HG03108 (cell line): ENCODE results near the gene PTEN.
"Not testable (repeated sequence)": the region's sequence is repeated elsewhere in the genome, so short reads cannot be mapped to it uniquely, and the experiment has no call there.

Experiments
- ATAC-seq: cut with Tn5 transposase; IDR thresholded peaks from one replicate; pipeline ENCODE4 v1.9.1; 2021; ENCODE audit warnings: moderate library complexity; ENCODE audit not compliant: unreplicated experiment

PTEN gene

DNA sequence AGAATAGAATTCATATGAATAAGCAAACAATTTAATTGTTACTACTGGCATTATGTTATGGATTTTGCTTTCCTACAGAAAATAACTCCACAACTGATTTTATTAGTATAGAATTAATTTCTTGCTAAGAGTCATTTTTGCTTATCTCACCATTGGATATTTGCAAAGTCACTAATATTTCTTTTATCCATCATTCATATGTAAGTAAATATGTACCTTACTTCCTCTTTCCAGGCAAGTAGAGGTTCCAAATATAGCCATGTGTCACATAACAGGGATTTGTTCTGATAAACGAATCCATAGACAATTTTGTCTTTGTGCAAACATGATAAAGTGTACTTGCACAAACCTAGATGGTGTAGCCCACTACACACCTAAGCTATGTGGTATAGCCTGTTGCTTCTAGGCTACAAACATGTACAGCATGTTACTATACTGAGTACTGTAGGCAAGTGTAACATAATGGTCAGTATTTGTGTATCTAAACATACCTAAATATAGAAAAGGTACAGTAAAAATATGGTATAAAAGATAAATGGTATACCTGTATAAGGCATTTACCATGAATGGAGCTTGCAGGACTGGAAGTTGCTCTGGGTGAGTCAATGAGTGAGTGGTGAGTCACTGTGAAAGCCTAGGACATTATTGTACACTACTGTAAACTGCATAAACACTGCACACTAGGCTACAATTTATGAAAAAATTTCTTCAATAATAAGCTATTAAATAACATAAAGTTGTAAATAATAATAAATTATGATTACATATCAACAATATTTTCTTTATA lies 18.4 kb upstream of the PTEN start:
- no peak for ATAC-seq

- no peak for ATAC-seq
Measured at GRCh38 chr10:87845624-87845998, 17.8 kb upstream of the PTEN start.

GRCh38 chr10:87846023-87846422 lies 17.4 kb upstream of the PTEN start:
- no peak for ATAC-seq

DNA sequence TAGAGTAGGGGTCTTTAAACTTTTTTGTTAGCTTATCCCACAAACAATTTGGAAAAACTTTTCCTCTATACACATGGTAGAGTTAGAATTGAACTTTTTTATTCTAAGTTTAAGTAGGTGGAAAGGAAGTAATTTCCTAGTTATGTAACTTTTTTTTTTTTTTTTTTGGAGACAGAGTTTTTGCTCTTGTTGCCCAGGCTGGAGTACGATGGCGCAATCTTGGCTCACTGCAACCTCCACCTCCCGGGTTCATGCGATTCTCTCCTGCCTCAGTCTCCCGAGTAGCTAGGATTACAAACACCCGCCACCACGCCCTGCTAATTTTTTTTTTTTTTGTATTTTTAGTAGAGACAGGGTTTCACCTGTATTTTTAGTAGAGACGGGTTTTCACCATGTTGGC lies 16.7 kb upstream of the PTEN start:
- ATAC-seq: not testable (repeated sequence)

DNA sequence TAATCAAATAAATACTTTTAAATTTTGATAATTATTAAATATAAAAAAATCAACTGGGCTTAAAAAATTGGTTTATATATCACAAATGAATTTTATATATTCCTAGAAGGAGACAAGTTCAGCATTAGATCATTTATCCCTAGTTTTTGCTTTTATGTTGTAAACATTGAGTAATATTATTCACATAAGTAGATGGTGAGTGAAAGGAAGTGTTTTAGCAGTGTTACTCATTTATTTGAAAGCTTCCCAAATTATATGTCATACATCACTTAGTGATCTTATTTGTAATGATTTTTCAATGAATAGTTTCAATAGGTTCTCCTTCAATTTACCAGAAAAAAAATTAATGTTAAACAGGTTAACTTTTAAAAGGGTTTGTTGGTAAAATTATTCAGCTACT lies 15.9 kb upstream of the PTEN start:
- no peak for ATAC-seq

GRCh38 chr10:87849001-87849400 lies 14.4 kb upstream of the PTEN start:
- ATAC-seq: no peak

DNA sequence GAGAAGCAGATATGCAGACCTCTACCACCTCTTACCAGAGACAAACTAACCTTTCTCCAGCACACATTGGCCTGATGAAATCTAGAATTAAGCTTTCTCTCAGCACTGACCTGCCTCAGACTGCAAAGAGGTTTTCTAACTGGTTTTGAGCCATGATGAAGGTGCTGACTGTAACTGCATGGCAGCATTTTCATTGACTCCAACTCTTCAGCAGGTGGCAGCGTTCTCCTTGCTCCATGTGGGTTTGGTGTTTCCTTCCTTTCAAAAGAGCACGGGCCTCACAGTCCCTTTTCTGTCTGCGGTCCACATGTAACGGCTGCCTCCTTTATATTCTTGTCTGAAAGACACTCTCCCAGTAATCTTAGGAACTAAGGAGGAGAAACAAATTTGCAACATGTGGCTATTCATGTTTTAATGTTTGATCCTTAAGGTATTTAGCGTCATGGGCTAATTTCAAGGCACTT lies 12.7 kb upstream of the PTEN start:
- peak; percentile 52 for ATAC-seq

- ATAC-seq: no peak
Measured at GRCh38 chr10:87852089-87852488, 11.3 kb upstream of the PTEN start.

DNA sequence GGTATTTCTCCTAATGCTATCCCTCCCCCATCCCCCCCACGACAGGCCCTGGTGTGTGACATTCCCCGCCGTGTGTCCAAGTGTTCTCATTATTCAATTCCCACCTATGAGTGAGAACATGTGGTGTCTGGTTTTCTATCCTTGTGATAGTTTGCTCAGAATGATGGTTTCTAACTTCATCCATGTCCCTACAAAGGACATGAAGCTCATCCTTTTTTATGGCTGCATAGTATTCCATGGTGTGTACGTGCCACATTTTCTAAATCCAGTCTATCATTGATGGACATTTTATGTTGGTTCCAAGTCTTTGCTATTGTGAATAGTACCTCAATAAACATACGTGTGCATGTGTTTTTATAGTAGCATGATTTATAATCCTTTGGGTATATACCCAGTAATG lies 8.2 kb upstream of the PTEN start:
- not testable (repeated sequence) for ATAC-seq

DNA sequence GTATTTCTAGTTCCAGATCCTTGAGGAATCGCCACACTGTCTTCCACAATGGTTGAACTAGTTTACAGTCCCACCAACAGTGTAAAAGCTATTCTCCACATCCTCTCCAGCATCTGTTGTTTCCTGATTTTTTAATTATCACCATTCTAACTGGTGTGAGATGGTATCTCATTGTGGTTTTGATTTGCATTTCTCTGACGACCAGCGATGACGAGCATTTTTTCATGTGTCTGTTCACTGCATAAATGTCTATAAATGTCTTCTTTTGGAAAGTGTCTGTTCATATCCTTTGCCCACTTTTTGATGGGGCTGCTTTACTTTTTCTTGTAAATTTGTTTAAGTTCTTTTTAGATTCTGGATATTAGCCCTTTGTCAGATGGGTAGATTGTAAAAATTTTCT lies 7.8 kb upstream of the PTEN start:
- ATAC-seq: not testable (repeated sequence)

- ATAC-seq: no peak
Measured at GRCh38 chr10:87860156-87860795, 3.1 kb upstream of the PTEN start.

DNA sequence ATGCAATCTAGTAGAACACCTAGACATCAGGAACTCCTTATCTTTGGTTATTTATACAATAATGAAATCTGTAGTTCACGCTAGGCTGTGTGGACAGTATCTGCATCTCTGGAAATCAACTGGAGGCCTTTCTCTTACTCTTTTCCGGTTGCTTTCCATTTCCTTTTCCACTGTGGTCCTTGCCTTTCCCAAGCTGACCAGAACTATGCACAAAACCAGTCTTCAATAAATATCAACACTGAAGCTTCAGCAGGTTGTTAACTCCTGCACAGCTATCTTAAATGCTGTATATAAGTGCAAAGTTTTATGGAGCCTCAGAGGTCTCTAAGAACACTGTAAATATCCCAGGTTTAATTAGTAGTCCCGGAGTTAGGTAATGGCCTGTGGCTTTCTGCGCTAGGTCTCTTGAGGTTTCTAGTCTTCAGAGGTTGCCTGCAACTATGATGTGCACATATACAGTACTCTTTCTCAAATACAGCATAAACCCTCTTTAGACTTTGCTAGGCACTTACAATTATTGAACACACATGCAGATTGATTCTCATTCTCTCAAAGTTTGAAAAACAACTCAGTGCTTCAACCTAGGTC lies 2.5 kb upstream of the PTEN start:
- ATAC-seq: no peak

DNA sequence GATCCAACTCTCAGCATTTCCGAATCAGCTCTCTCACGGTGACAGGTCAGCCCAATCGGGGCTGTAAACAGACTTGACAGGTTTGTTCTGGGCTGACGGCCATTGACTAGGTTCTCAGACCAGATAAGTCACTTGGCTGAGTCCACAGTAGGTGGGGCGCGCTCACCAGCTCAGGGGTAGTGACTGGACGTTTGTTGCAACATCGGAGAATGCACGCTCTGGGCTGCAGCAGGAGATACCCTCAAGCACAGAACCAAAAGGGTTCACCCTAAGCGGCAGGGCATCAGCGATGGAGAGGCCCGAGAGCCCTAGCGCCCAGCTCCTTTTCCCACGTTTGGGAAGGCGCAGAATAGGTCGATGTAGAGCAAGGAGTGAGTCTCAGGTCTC lies 1.9 kb upstream of the PTEN start:
- peak; percentile 15 for ATAC-seq

GRCh38 chr10:87861953-87862678 lies 1.3 kb upstream of the PTEN start:
- ATAC-seq: peak; percentile 47

- ATAC-seq: peak; percentile 4
Measured at GRCh38 chr10:87862679-87863052, 759 bp upstream of the PTEN start.

GRCh38 chr10:87863951-87864495 lies 598 bp downstream of the PTEN start:
- ATAC-seq: not testable (repeated sequence)

- no peak for ATAC-seq
Measured at GRCh38 chr10:87864496-87865059, 1.2 kb downstream of the PTEN start.

- ATAC-seq: no peak
Measured at GRCh38 chr10:87865241-87865881, 1.9 kb downstream of the PTEN start.

- no peak for ATAC-seq
Measured at GRCh38 chr10:87866412-87866974, 3.1 kb downstream of the PTEN start.

GRCh38 chr10:87867453-87867852 lies 4.0 kb downstream of the PTEN start:
- ATAC-seq: no peak
